Loucy (cell line): ENCODE data around the gene IFI27L2.

Experiments used
- CTCF ChIP-seq: fragments of 200-600 bp; sonication (generic); conservative IDR thresholded peaks from 2 replicates; pipeline ENCODE4 v1.5.1; 2014; ENCODE audit warnings: mild to moderate bottlenecking, antibody characterized with exemption, low read length
- EZH2phosphoT487 ChIP-seq: fragments of 200-600 bp; IDR thresholded peaks from 2 replicates; pipeline ENCODE4 v1.6.1; 2018; ENCODE audit warnings: antibody characterized with exemption, mild to moderate bottlenecking, moderate library complexity, borderline replicate concordance

- TF ChIP-seq CTCF (no peak), EZH2phosphoT487 (no peak)
Measured at GRCh38 chr14:94101748-94102147, 27.7 kb downstream of the IFI27L2 start.
